ENCODE measurements around the gene SERINC4.

SERINC4 gene

DNA sequence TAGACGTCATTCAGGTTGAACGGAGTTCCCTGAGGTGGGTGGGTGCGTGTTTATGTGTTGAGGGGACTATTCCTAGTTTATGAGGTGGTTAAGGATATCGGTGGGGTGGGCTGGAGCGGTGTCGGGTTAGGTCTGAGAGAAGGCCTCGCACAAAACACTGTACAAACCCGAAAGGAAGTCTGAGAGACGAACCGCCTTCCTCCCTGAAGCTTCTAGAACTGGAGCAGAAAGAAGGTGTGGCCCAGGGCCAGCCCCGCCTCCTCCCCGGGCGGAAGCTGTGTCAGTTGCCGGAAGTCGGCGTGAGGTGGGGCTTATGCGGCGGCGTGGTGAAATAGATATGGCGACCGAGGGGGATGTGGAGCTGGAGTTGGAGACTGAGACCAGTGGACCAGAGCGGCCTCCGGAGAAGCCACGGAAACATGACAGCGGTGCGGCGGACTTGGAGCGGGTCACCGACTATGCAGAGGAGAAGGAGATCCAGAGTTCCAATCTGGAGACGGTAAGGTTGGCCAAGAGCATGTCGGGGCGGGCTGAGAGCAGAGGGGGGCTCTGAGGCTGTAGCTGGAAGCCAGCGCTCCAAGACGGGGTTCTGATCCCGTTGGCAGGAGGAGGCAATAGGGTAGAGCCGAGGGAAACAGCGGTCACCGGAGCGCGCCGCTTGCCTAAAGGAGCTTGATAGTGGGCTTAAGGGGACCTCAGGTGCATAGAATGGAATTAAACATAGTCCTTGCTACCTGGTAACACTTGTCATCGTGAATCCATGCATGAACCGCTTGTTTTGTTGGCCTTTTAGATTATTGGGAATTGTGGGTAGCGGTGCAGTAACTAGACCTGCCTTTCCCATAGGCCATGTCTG lies 494 bp upstream of the SERINC4 start, which contains the start of gene HYPK:
TSS of gene HYPK (plus strand) at position 314 of the 856 bp plus-strand sequence. CDS start at position 338, 24 bp downstream.
- H3K4me1 ChIP-seq (ENCODE audit: insufficient read depth, low read length, severe bottlenecking), result peaks cover 66% of the 10 kb centered on the region
- peaks cover 16% of the 10 kb centered on the region for H3F3A ChIP-seq (ENCODE audit: insufficient read depth, low read length)

DNA sequence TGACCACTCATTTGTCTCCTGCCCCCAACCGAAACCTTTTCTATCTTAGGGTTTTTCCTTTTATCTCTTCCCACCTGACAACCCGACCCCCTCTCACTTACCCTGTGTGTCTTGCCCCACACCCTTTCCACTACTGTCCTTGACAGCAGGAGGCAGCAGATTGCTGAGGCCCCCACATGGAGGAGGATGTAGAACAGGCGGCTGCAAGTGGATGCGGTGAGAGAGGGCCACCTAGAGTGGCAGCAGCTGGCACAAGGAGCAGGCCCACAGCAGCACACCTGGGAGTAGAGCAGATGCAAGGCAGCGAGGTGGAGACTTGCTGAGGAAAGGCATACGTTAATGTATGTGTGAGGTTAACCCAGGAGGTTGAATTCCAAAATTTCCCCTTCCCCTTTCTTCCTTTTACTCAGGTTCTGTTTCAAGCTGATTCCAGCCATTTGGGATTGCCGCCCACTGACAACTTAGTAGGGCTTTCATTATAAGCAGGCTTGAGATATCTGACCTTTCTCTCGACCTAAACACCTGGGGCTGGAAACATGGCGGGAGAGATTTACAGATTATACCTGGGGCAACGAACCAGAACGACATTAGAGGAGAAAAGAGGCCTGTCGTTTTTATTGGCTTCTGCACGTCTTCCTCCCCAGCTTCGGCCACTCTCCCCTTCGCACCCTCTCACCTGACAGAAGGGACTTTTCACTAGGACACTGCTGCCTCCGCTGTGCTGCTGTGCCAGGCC lies 643 bp downstream of the SERINC4 start:
- Histone ChIP-seq H3K4me3 (ENCODE audit: low read depth, low read length, poor library complexity, severe bottlenecking) (peak overlapping the region; percentile 95), H4K20me1 (ENCODE audit: insufficient read depth, low read length) (no peaks in the 10 kb centered on the region), H2AFZ (ENCODE audit: low read length) (no peak overlapping the region), H3F3A (ENCODE audit: insufficient read depth, low read length) (peaks cover 17% of the 10 kb centered on the region), H3K9ac (ENCODE audit: low read length) (peak overlapping the region; percentile 95), H3K27me3 (ENCODE audit: insufficient read depth, low read length) (no peaks in the 10 kb centered on the region), H3K79me2 (ENCODE audit: insufficient read depth, low read length) (peaks cover 16% of the 10 kb centered on the region), H3K9me3 (ENCODE audit: low read length) (no peaks in the 10 kb centered on the region), H3K27ac (ENCODE audit: low read depth, low read length, poor library complexity, severe bottlenecking) (peak overlapping the region; percentile 98), H3K9me2 (ENCODE audit: low read depth, low read length) (no peaks in the 10 kb centered on the region), H3K4me1 (ENCODE audit: insufficient read depth, low read length, severe bottlenecking) (peaks cover 78% of the 10 kb centered on the region), H3K4me2 (ENCODE audit: low read length) (peak overlapping the region; percentile 80), H3K36me3 (ENCODE audit: insufficient read depth, low read length) (peaks cover 61% of the 10 kb centered on the region)
- no peak for TF ChIP-seq EZH2 (IDR thresholded peaks at IDR 0.05; ENCODE audit: borderline replicate concordance, low read length)
- TF ChIP-seq, protein P1, sequence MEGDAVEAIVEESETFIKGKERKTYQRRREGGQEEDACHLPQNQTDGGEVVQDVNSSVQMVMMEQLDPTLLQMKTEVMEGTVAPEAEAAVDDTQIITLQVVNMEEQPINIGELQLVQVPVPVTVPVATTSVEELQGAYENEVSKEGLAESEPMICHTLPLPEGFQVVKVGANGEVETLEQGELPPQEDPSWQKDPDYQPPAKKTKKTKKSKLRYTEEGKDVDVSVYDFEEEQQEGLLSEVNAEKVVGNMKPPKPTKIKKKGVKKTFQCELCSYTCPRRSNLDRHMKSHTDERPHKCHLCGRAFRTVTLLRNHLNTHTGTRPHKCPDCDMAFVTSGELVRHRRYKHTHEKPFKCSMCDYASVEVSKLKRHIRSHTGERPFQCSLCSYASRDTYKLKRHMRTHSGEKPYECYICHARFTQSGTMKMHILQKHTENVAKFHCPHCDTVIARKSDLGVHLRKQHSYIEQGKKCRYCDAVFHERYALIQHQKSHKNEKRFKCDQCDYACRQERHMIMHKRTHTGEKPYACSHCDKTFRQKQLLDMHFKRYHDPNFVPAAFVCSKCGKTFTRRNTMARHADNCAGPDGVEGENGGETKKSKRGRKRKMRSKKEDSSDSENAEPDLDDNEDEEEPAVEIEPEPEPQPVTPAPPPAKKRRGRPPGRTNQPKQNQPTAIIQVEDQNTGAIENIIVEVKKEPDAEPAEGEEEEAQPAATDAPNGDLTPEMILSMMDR (IDR thresholded peaks at IDR 0.05; ENCODE audit: low read length), result peak; percentile 71

More for the DNA sequence above, 494 bp upstream of the SERINC4 start, which contains the start of gene HYPK:
- H3K9me2 ChIP-seq (ENCODE audit: low read depth, low read length), result no peaks in the 10 kb centered on the region
- H4K20me1 ChIP-seq (ENCODE audit: insufficient read depth, low read length), result no peaks in the 10 kb centered on the region
- peak within 1 kb of the TSS; percentile 95 for H3K4me3 ChIP-seq (ENCODE audit: low read depth, low read length, poor library complexity, severe bottlenecking)
- H3K9me3 ChIP-seq (ENCODE audit: low read length), result no peaks in the 10 kb centered on the region
- peak within 1 kb of the TSS; percentile 98 for H3K27ac ChIP-seq (ENCODE audit: low read depth, low read length, poor library complexity, severe bottlenecking)
- H3K27me3 ChIP-seq (ENCODE audit: insufficient read depth, low read length), result no peaks in the 10 kb centered on the region
- TF ChIP-seq, protein P1 (IDR thresholded peaks at IDR 0.05; ENCODE audit: low read length), result no peak
- TF ChIP-seq EZH2 (IDR thresholded peaks at IDR 0.05; ENCODE audit: borderline replicate concordance, low read length), result no peak
- no peak within 1 kb of the TSS for H2AFZ ChIP-seq (ENCODE audit: low read length)
- H3K36me3 ChIP-seq (ENCODE audit: insufficient read depth, low read length), result peaks cover 61% of the 10 kb centered on the region
- H3K79me2 ChIP-seq (ENCODE audit: insufficient read depth, low read length), result peaks cover 16% of the 10 kb centered on the region
- H3K9ac ChIP-seq (ENCODE audit: low read length), result peak within 1 kb of the TSS; percentile 95
- H3K4me2 ChIP-seq (ENCODE audit: low read length), result peak within 1 kb of the TSS; percentile 80

DNA sequence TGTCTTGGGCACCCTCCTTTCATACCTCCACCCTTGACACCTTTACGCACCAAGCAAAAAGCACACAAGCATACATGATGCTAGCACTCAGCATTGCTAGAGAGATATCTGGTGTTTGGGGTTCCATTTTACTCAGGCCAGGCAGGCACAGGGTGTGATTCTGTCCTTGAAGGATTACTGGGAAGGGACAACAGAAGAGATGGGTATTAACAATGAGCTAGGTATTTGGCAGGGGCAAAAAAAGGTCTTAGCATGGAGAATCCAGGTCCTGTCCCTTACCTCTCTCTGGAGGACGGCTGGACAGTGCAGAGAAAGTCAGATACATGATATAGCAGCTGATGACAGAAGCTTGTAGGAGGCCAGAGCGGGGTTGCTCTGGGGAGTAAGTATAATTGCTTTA lies 3.5 kb downstream of the SERINC4 start:
- H3K4me1 ChIP-seq (ENCODE audit: insufficient read depth, low read length, severe bottlenecking), result peaks cover 78% of the 10 kb centered on the region
- H3K9me3 ChIP-seq (ENCODE audit: low read length), result no peaks in the 10 kb centered on the region
- peaks cover 23% of the 10 kb centered on the region for H3K79me2 ChIP-seq (ENCODE audit: insufficient read depth, low read length)
- no peak for TF ChIP-seq EZH2 (IDR thresholded peaks at IDR 0.05; ENCODE audit: borderline replicate concordance, low read length)
- TF ChIP-seq, protein P1 (IDR thresholded peaks at IDR 0.05; ENCODE audit: low read length), result no peak
- H3K27ac ChIP-seq (ENCODE audit: low read depth, low read length, poor library complexity, severe bottlenecking), result peak overlapping the region; percentile 98
- peaks cover 58% of the 10 kb centered on the region for H3K36me3 ChIP-seq (ENCODE audit: insufficient read depth, low read length)
- H2AFZ ChIP-seq (ENCODE audit: low read length), result no peak overlapping the region
- no peaks in the 10 kb centered on the region for H3K27me3 ChIP-seq (ENCODE audit: insufficient read depth, low read length)
- peaks cover 17% of the 10 kb centered on the region for H3F3A ChIP-seq (ENCODE audit: insufficient read depth, low read length)
- H3K9ac ChIP-seq (ENCODE audit: low read length), result no peak overlapping the region
- H3K9me2 ChIP-seq (ENCODE audit: low read depth, low read length), result no peaks in the 10 kb centered on the region
- no peak overlapping the region for H3K4me3 ChIP-seq (ENCODE audit: low read depth, low read length, poor library complexity, severe bottlenecking)
- no peaks in the 10 kb centered on the region for H4K20me1 ChIP-seq (ENCODE audit: insufficient read depth, low read length)
- H3K4me2 ChIP-seq (ENCODE audit: low read length), result no peak overlapping the region
